Measurements from ENCODE around the gene SPATC1L.

Gene SPATC1L

GRCh38 chr21:46151989-46152926, 32.0 kb downstream of the SPATC1L start (continued):
- TF ChIP-seq ZNF596 (tag by site-specific recombination; IDR thresholded peaks at IDR 0.05), result no peak

GRCh38 chr21:46151261-46151988, 32.8 kb downstream of the SPATC1L start:
- TF ChIP-seq WT1 (tag by site-specific recombination; IDR thresholded peaks at IDR 0.05) (no peak), ZNF654 (tag by site-specific recombination; IDR thresholded peaks at IDR 0.05; ENCODE audit: low read depth) (no peak)
- POLR2A ChIA-PET, result no interaction called here
- Histone ChIP-seq H3K9me3 (ENCODE audit: control insufficient read depth, insufficient read depth, low read depth, low read length) (no peaks in the 10 kb centered on the region), H3K36me3 (ENCODE audit: control insufficient read depth in 2 of 2, insufficient read depth in 1 of 2, low read length in 2 of 2) (no peaks in the 10 kb centered on the region), H3K4me3 (ENCODE audit: low read depth, low read length) (no peak overlapping the region), H3K4me1 (ENCODE audit: control insufficient read depth, insufficient read depth, low read length) (no peaks in the 10 kb centered on the region), H3K27ac (ENCODE audit: extremely low read depth, low read depth, low read length) (no peak overlapping the region)
- CTCF ChIA-PET, result no interaction called here

DNA sequence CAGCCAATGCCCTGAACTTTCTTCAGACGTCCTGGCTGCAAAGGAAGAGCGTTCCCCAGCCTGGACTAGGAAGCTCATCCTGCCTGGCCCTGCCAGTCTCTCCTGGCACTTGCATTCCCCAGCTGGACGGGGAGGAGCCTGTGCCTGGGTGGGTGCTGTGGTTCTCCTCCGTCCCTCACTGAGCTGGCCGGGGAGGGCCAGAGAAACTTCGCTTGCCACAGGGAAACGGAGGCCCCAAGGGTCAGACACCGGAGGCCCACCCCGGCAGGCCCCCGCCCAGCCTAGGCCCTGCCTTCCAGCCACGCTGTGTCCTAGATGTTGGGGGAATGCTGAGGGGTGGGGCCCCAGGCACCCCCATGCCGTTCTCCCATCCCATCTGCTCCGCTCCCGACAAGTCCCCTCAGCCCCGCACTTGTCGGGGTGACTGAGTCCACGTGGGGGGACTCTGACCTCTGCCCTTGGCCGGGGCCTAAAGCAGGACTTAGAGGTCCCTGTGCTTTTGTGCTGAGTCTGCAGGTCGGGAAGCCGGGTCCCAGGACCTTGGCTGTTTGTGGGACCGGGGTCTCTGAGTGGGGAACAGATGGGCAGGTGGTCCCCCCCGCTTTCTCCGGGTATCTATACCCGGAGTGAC, 33.7 kb downstream of the SPATC1L start:
- Histone ChIP-seq H3K4me3 (ENCODE audit: low read depth, low read length) (no peak overlapping the region), H3K4me1 (ENCODE audit: control insufficient read depth, insufficient read depth, low read length) (no peaks in the 10 kb centered on the region), H3K9me3 (ENCODE audit: control insufficient read depth, insufficient read depth, low read depth, low read length) (no peaks in the 10 kb centered on the region), H3K27ac (ENCODE audit: extremely low read depth, low read depth, low read length) (no peak overlapping the region), H3K36me3 (ENCODE audit: control insufficient read depth in 2 of 2, insufficient read depth in 1 of 2, low read length in 2 of 2) (no peaks in the 10 kb centered on the region)
- ChIA-PET CTCF (interaction anchor here (1.3 kb wide), 1 partner anchor 79 kb away, joined by 3 read pairs; no protein-coding TSS in a partner anchor), POLR2A (no interaction called here)
- no peak for TF ChIP-seq ZNF623 (tag by site-specific recombination; IDR thresholded peaks at IDR 0.05)
- TF ChIP-seq ZBTB10 (tag by site-specific recombination; IDR thresholded peaks at IDR 0.05), result peak; percentile 64; the same call in 1 of the 2 replicates

GRCh38 chr21:46150073-46150472, 34.2 kb downstream of the SPATC1L start:
- H3K4me3 ChIP-seq (ENCODE audit: low read depth, low read length), result no peak overlapping the region
- ChIA-PET POLR2A (no interaction called here), CTCF (interaction anchor here (1.1 to 1.3 kb wide), 2 partner anchors 62 to 80 kb away, joined by 3 read pairs; no protein-coding TSS in a partner anchor)
- H3K9me3 ChIP-seq (ENCODE audit: control insufficient read depth, insufficient read depth, low read depth, low read length), result no peaks in the 10 kb centered on the region
- no peak overlapping the region for H3K27ac ChIP-seq (ENCODE audit: extremely low read depth, low read depth, low read length)
- no peaks in the 10 kb centered on the region for H3K4me1 ChIP-seq (ENCODE audit: control insufficient read depth, insufficient read depth, low read length)
- no peaks in the 10 kb centered on the region for H3K36me3 ChIP-seq (ENCODE audit: control insufficient read depth in 2 of 2, insufficient read depth in 1 of 2, low read length in 2 of 2)
- TF ChIP-seq GFI1B (tag by site-specific recombination; IDR thresholded peaks at IDR 0.05) (no peak), ZNF155 (tag by site-specific recombination; IDR thresholded peaks at IDR 0.05) (no peak), ZNF626 (tag by site-specific recombination; IDR thresholded peaks at IDR 0.05) (no peak), GLIS1 (tag by site-specific recombination; IDR thresholded peaks at IDR 0.05) (peak; percentile 61), ZNF394 (tag by site-specific recombination; IDR thresholded peaks at IDR 0.05; ENCODE audit: borderline replicate concordance) (no peak), ZIC2 (tag by site-specific recombination; IDR thresholded peaks at IDR 0.05) (peak; percentile 98), TRIM28 (IDR thresholded peaks at IDR 0.05; ENCODE audit: borderline replicate concordance, low read length) (no peak), ZNF169 (tag by site-specific recombination; IDR thresholded peaks at IDR 0.05) (no peak), SP2 (tag by site-specific recombination; IDR thresholded peaks at IDR 0.05) (no peak), ZFHX2 (tag by site-specific recombination; conservative IDR thresholded peaks at IDR 0.05) (peak; percentile 23; the same call in 1 of the 2 replicates), EGR2 (tag by site-specific recombination; IDR thresholded peaks at IDR 0.05; ENCODE audit: low read depth) (peak; percentile 50; the same call in 1 of the 2 replicates), ZNF600 (tag by site-specific recombination; IDR thresholded peaks at IDR 0.05) (no peak), ZNF335 (tag by site-specific recombination; conservative IDR thresholded peaks at IDR 0.05) (no peak), ZNF747 (tag by site-specific recombination; IDR thresholded peaks at IDR 0.05) (no peak), ZNF426 (tag by site-specific recombination; IDR thresholded peaks at IDR 0.05) (no peak)
- TF ChIP-seq, protein P1, sequence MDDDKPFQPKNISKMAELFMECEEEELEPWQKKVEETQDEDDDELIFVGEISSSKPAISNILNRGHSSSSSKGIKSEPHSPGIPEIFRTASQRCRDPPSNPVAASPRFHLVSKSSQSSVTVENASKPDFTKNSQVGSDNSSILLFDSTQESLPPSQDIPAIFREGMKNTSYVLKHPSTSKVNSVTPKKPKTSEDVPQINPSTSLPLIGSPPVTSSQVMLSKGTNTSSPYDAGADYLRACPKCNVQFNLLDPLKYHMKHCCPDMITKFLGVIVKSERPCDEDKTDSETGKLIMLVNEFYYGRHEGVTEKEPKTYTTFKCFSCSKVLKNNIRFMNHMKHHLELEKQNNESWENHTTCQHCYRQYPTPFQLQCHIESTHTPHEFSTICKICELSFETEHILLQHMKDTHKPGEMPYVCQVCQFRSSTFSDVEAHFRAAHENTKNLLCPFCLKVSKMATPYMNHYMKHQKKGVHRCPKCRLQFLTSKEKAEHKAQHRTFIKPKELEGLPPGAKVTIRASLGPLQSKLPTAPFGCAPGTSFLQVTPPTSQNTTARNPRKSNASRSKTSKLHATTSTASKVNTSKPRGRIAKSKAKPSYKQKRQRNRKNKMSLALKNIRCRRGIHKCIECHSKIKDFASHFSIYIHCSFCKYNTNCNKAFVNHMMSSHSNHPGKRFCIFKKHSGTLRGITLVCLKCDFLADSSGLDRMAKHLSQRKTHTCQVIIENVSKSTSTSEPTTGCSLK (tag by site-specific recombination; IDR thresholded peaks at IDR 0.05), result no peak
- TF ChIP-seq, protein P2, sequence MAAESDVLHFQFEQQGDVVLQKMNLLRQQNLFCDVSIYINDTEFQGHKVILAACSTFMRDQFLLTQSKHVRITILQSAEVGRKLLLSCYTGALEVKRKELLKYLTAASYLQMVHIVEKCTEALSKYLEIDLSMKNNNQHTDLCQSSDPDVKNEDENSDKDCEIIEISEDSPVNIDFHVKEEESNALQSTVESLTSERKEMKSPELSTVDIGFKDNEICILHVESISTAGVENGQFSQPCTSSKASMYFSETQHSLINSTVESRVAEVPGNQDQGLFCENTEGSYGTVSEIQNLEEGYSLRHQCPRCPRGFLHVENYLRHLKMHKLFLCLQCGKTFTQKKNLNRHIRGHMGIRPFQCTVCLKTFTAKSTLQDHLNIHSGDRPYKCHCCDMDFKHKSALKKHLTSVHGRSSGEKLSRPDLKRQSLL (tag by site-specific recombination; IDR thresholded peaks at IDR 0.05), result no peak

All from HEK293 (cell line).